Measurements from ENCODE around the gene SHROOM2.

DNA sequence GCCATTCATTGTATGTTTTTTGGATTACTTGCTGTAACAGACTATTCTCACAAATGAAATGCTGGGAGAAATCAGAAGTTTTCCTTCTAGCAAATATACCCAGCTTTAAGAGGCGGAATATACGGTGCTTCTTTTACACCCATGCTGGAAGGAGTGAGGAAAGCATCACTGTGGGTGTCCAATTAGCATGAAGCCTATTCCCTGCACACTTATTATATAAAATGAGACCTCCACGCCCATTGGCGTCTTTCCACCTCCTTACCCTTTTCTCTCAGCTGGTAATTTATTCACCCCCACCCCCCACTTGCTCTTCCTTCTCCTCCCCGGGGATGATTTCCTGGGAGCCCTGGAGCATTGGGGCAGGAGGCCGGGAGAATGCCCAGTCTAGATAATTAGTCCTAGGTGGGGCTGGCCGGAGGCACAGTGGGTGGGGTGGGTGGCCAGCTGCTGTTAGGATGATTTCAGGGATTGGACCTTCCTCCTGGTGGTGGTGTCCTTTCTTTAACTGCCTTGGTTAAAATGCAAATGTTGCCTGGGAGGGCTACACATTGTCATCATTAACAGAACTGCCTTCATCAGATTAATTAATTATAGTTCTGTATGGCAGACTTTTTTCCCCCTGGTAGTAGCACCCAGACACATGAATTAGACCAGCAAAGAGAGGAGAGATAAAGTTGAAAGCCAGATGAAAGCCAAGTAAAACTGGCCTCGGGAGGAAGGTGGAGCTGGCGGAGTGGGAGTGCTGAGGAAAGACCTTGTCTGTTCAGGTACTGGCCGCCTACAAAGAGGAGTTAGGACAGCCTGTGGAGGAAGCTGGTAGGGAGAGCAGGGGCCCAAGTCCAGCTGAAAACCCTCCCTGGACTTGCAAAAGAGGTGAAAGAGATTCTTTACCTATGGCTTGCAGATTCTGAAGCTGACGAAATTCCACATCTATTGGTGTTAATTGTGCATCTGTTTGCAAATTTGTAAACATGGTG is 11.4 kb downstream of the SHROOM2 start:
- TF ChIP-seq, protein P1, sequence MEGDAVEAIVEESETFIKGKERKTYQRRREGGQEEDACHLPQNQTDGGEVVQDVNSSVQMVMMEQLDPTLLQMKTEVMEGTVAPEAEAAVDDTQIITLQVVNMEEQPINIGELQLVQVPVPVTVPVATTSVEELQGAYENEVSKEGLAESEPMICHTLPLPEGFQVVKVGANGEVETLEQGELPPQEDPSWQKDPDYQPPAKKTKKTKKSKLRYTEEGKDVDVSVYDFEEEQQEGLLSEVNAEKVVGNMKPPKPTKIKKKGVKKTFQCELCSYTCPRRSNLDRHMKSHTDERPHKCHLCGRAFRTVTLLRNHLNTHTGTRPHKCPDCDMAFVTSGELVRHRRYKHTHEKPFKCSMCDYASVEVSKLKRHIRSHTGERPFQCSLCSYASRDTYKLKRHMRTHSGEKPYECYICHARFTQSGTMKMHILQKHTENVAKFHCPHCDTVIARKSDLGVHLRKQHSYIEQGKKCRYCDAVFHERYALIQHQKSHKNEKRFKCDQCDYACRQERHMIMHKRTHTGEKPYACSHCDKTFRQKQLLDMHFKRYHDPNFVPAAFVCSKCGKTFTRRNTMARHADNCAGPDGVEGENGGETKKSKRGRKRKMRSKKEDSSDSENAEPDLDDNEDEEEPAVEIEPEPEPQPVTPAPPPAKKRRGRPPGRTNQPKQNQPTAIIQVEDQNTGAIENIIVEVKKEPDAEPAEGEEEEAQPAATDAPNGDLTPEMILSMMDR (IDR thresholded peaks at IDR 0.05 in 2 of 3, conservative IDR thresholded peaks at IDR 0.05 in 1 of 3; ENCODE audit: borderline replicate concordance in 1 of 3, insufficient read depth in 1 of 3, low read depth in 2 of 3, low read length in 2 of 3): no peak
- TF ChIP-seq CEBPB (IDR thresholded peaks at IDR 0.05; ENCODE audit: low read depth): no peak
- TF ChIP-seq SIN3A (IDR thresholded peaks at IDR 0.05; ENCODE audit: low read depth): no peak
- TF ChIP-seq POLR2A (IDR thresholded peaks at IDR 0.05; ENCODE audit: borderline replicate concordance, extremely low read depth, insufficient read depth, insufficient read length): no peak
- no peak for TF ChIP-seq RAD21 (IDR thresholded peaks at IDR 0.05; ENCODE audit: low read depth)
- TF ChIP-seq MAX (IDR thresholded peaks at IDR 0.05): no peak
- TF ChIP-seq EZH2 (IDR thresholded peaks at IDR 0.05): no peak
- TF ChIP-seq EZH2phosphoT487 (IDR thresholded peaks at IDR 0.05; ENCODE audit: borderline replicate concordance): no peak
- no peak for TF ChIP-seq SRF (IDR thresholded peaks at IDR 0.05; ENCODE audit: low read depth)
- no peak for TF ChIP-seq JUND (IDR thresholded peaks at IDR 0.05)
- no peak for TF ChIP-seq TCF7L2 (IDR thresholded peaks at IDR 0.05; ENCODE audit: borderline replicate concordance, extremely low read depth, insufficient read depth, insufficient read length)

Measured in HCT116 (cell line).